IMR-90 (cell line): ENCODE data around the gene SH3RF3. TPM values are rescaled to one million over a fixed set of nuclear protein-coding genes. Genes with fewer than 3 reads are reported as not detected.

Experiments
- ATAC-seq: fragments of 200-7000 bp; cut with Tn5 transposase; 2 replicates; pipeline ENCODE4 v1.9.1; 2020; ENCODE audit warnings: low read depth, mild to moderate bottlenecking, moderate library complexity
- BruUV-seq: library from RNA; stranded (reverse); fragments of 400-500 nt; replicated peaks from 2 replicates; lab custom pipeline; 2021; lab: Mats Ljungman, UMichigan
- CTCF ChIA-PET: fragments of 300-600 bp; formaldehyde crosslinking; extraction: SDS; loops from one replicate; lab custom pipeline; 2021; ENCODE audit warnings: antibody characterized with exemption; lab: Yijun Ruan, JAX
- POLR2A ChIA-PET: fragments of 300-600 bp; sonication (Branson Sonifier 250); formaldehyde crosslinking; loops from one replicate; lab custom pipeline; 2022; ENCODE audit warnings: antibody characterized with exemption; ENCODE audit not compliant: unreplicated experiment; lab: Charles Lee
- DNase-seq: peaks from one replicate; pipeline ENCODE4 v3.0.0; 2013
- H2AFZ ChIP-seq: replicated peaks from 2 replicates; pipeline ENCODE3; 2013; ENCODE audit warnings: low read length, mild to moderate bottlenecking; ENCODE audit not compliant: poor library complexity
- H2AK5ac ChIP-seq: 2 replicates; pipeline ENCODE4 v1.6.1; 2013; ENCODE audit warnings: low read depth, low read length, inconsistent platforms
- H2AK9ac ChIP-seq: replicated peaks from 2 replicates; pipeline ENCODE3; 2013; ENCODE audit warnings: mild to moderate bottlenecking, low read depth, low read length, moderate library complexity; ENCODE audit not compliant: poor library complexity
- H2BK120ac ChIP-seq: 2 replicates; pipeline ENCODE4 v1.6.1; 2013; ENCODE audit warnings: low read depth, low read length, inconsistent platforms
- H2BK15ac ChIP-seq: 3 replicates; pipeline ENCODE4 v1.6.1; 2013; ENCODE audit warnings: low read depth, low read length, inconsistent platforms
- H2BK20ac ChIP-seq: 2 replicates; pipeline ENCODE4 v1.6.1; 2013; ENCODE audit warnings: low read depth, mild to moderate bottlenecking, inconsistent platforms, low read length, moderate library complexity
- H2BK5ac ChIP-seq: 2 replicates; pipeline ENCODE4 v1.6.1; 2013; ENCODE audit warnings: mild to moderate bottlenecking, low read depth, low read length, inconsistent platforms; ENCODE audit not compliant: poor library complexity, severe bottlenecking
- H3K14ac ChIP-seq: replicated peaks from 2 replicates; pipeline ENCODE4 v1.6.1; 2013; ENCODE audit warnings: low read depth, low read length, inconsistent platforms
- H3K18ac ChIP-seq: 2 replicates; pipeline ENCODE4 v1.6.1; 2013; ENCODE audit warnings: low read depth, low read length, control low read depth
- H3K23ac ChIP-seq: 2 replicates; pipeline ENCODE4 v1.6.1; 2013; ENCODE audit warnings: low read depth, low read length, inconsistent platforms
- H3K27ac ChIP-seq: 2 replicates; pipeline ENCODE4 v1.5.1; 2013; ENCODE audit warnings: mild to moderate bottlenecking, control low read depth, low read length; ENCODE audit not compliant: insufficient read depth
- H3K27me3 ChIP-seq: 2 replicates; pipeline ENCODE4 v1.6.1; 2013; ENCODE audit warnings: low read length; ENCODE audit not compliant: control insufficient read depth, insufficient read depth
- H3K36me3 ChIP-seq: 2 replicates; pipeline ENCODE4 v1.6.1; 2013; ENCODE audit warnings: low read length, mixed read lengths; ENCODE audit not compliant: control insufficient read depth, insufficient read depth
- H3K4ac ChIP-seq: 2 replicates; pipeline ENCODE4 v1.6.1; 2013; ENCODE audit warnings: low read depth, low read length, inconsistent platforms
- H3K4me1 ChIP-seq: 2 replicates; pipeline ENCODE4 v1.6.1; 2013; ENCODE audit warnings: low read length, mixed read lengths; ENCODE audit not compliant: control insufficient read depth, insufficient read depth
- H3K4me2 ChIP-seq: 2 replicates; pipeline ENCODE4 v1.6.1; 2013; ENCODE audit warnings: low read depth, mild to moderate bottlenecking, control low read depth, low read length, moderate library complexity
- H3K4me3 ChIP-seq: 2 replicates; pipeline ENCODE4 v1.5.1; 2013; ENCODE audit warnings: low read depth, mild to moderate bottlenecking, control low read depth, low read length, moderate library complexity; ENCODE audit not compliant: insufficient read depth
- H3K56ac ChIP-seq: 2 replicates; pipeline ENCODE4 v1.6.1; 2013; ENCODE audit warnings: low read length, inconsistent platforms; ENCODE audit not compliant: insufficient read depth; ENCODE audit errors: extremely low read depth
- H3K79me1 ChIP-seq, 2 experiments: 2 replicates each; pipeline ENCODE4 v1.6.1; 2013; ENCODE audit warnings: low read length in 2 of 2, inconsistent platforms in 1 of 2, low read depth in 1 of 2
- H3K9ac ChIP-seq: 2 replicates; pipeline ENCODE4 v1.6.1; 2013; ENCODE audit warnings: low read depth, low read length, control low read depth
- H3K9me1 ChIP-seq: 2 replicates; pipeline ENCODE4 v1.6.1; 2013; ENCODE audit warnings: low read length, inconsistent platforms; ENCODE audit not compliant: insufficient read depth
- H3K9me3 ChIP-seq: 2 replicates; pipeline ENCODE4 v1.6.1; 2013; ENCODE audit warnings: low read length; ENCODE audit not compliant: control insufficient read depth, insufficient read depth
- H4K20me1 ChIP-seq: 2 replicates; pipeline ENCODE4 v1.6.1; 2013; ENCODE audit warnings: low read length, inconsistent platforms; ENCODE audit not compliant: insufficient read depth
- H4K5ac ChIP-seq: 2 replicates; pipeline ENCODE4 v1.6.1; 2013; ENCODE audit warnings: mild to moderate bottlenecking, low read depth, low read length, control low read depth
- H4K8ac ChIP-seq, 2 experiments: 2 replicates each; pipeline ENCODE4 v1.6.1; 2013; ENCODE audit warnings: low read depth in 2 of 2, low read length in 2 of 2, control low read depth in 1 of 2, inconsistent platforms in 1 of 2
- H4K91ac ChIP-seq: 2 replicates; pipeline ENCODE4 v1.6.1; 2013; ENCODE audit warnings: low read depth, low read length, inconsistent platforms; ENCODE audit not compliant: insufficient read depth
- CEBPB ChIP-seq: IDR thresholded peaks from 2 replicates; pipeline ENCODE4 v1.6.1; 2012; ENCODE audit warnings: low read depth, low read length, improper control_type of control experiment
- CHD1 ChIP-seq: IDR thresholded peaks from 2 replicates; pipeline ENCODE4 v1.6.1; 2012; ENCODE audit warnings: low read depth, low read length, improper control_type of control experiment
- CTCF ChIP-seq: conservative IDR thresholded peaks from 2 replicates; pipeline ENCODE4 v1.5.1; 2012; ENCODE audit warnings: mild to moderate bottlenecking, low read depth, low read length, improper control_type of control experiment
- MAFK ChIP-seq: IDR thresholded peaks from 2 replicates; pipeline ENCODE4 v1.6.1; 2012; ENCODE audit warnings: low read depth, low read length, improper control_type of control experiment
- MXI1 ChIP-seq: IDR thresholded peaks from 2 replicates; pipeline ENCODE4 v1.6.1; 2012; ENCODE audit warnings: low read depth, mild to moderate bottlenecking, low read length, moderate library complexity, borderline replicate concordance
- SMC3 ChIP-seq: fragments of 150-350 bp; IDR thresholded peaks from 2 replicates; pipeline ENCODE4 v1.6.1; 2016; ENCODE audit warnings: low read depth, mild to moderate bottlenecking, antibody characterized with exemption, low read length, moderate library complexity
- USF2 ChIP-seq: fragments of 150-350 bp; IDR thresholded peaks from 2 replicates; pipeline ENCODE4 v1.6.1; 2017; ENCODE audit warnings: mild to moderate bottlenecking, antibody characterized with exemption, low read length, low read depth
- WGBS, 2 experiments: methylation state at CpG; one replicate each; pipeline versions ENCODE4 v1.1.5 to v1.1.7; 2013; ENCODE audit warnings: missing lambda C conversion rate in 2 of 2; ENCODE audit not compliant: insufficient read length in 1 of 2; ENCODE audit errors: extremely low coverage in 2 of 2; 5-methylcytosine and 5-hydroxymethylcytosine counted together
- dilution Hi-C: fragments of 300-500 bp; cut with HindIII; formaldehyde crosslinking; loops from one replicate; pipeline ENCODE4 v1.14.3; 2018; ENCODE audit warnings: low sequenced_read_pairs; ENCODE audit not compliant: unreplicated experiment
- in situ Hi-C: fragments of 300-500 bp; cut with MboI; formaldehyde crosslinking; loops from 3 replicates; pipeline ENCODE4 v1.14.3; 2019; ENCODE audit warnings: low sequenced_read_pairs, inconsistent platforms, mixed read lengths
- intact Hi-C: fragments of 100-400 bp; cut with micrococcal nuclease; formaldehyde crosslinking; loops from 2 replicates; pipeline ENCODE4 v1.10.0; 2022
- polyA plus RNA-seq, 3 experiments: library from polyadenylated mRNA; depleted of rRNA; stranded (reverse); fragments of >200 nt; gene quantifications; 2 replicates each; pipeline ENCODE4 v1.2.3, GENCODE V29; 2012; ENCODE audit warnings: low replicate concordance in 1 of 3
- total RNA-seq: library from RNA; depleted of rRNA; stranded (reverse); fragments of >200 nt; gene quantifications from 2 replicates; pipeline ENCODE4 v1.2.3, GENCODE V29; 2012
- TF ChIP-seq, protein P1 (sequence below): fragments of 150-350 bp; IDR thresholded peaks from 2 replicates; pipeline ENCODE4 v1.6.1; 2016; ENCODE audit warnings: low read depth, mild to moderate bottlenecking, low read length, moderate library complexity, borderline replicate concordance

Gene SH3RF3
- total and polyA plus RNA-seq, 2 of the 4 experiments (the other 2 are of a cell fraction) = 3.4 to 5.3 TPM

- ATAC-seq (peak; percentile 88), DNase-seq (peak; percentile 80)
- Histone ChIP-seq H2BK120ac (no peak overlapping the region), H3K9me3 (no peaks in the 10 kb centered on the region), H3K79me1 (peaks cover 4 to 36% of the 10 kb centered on the region in 2 experiments; a peak in 3 of 4 replicates), H4K8ac (no peak overlapping the region), H2AK5ac (peak overlapping the region; percentile 21; the same call in 1 of the 2 replicates), H2BK5ac (no peak overlapping the region), H3K9ac (no peak overlapping the region), H3K4me2 (no peak overlapping the region), H4K20me1 (peaks cover 9% of the 10 kb centered on the region), H3K4ac (0 out of 2 replicates have a peak overlapping the region, but pooled peaks have one; percentile 11), H3K4me3 (no peak overlapping the region), H3K27ac (no peak overlapping the region), H2AFZ (no peak overlapping the region), H3K18ac (no peak overlapping the region), H4K91ac (no peak overlapping the region), H3K36me3 (peaks cover 10% of the 10 kb centered on the region), H3K27me3 (no peaks in the 10 kb centered on the region), H3K23ac (peak overlapping the region; percentile 21; the same call in 1 of the 2 replicates), H3K9me1 (peaks cover 17% of the 10 kb centered on the region; the same call in 1 of the 2 replicates), H2AK9ac (no peak overlapping the region), H4K5ac (no peak overlapping the region), H2BK20ac (no peak overlapping the region), H3K56ac (no peak overlapping the region), H3K4me1 (peaks cover 9% of the 10 kb centered on the region), H2BK15ac (no peak overlapping the region), H3K14ac (0 out of 2 replicates have a peak overlapping the region, but pooled peaks have one; percentile 14)
- WGBS, 2 experiments = 68% methylated on average over 3 of the region's 6 CpGs; no CpG with 5 or more reads in 1 of the 2 experiments
- ChIA-PET POLR2A (interaction anchor here (0.5 kb wide), 1 partner anchor 344 kb away, joined by 3 read pairs; no protein-coding TSS in a partner anchor), CTCF (no interaction called here)
- in situ Hi-C loops = no loop called here
- BruUV-seq = no TSS peak
- intact Hi-C loops = no loop called here
- TF ChIP-seq CTCF (no peak), CHD1 (no peak), USF2 (no peak), CEBPB (no peak), MXI1 (no peak), SMC3 (no peak), MAFK (no peak)
- TF ChIP-seq, protein P1, sequence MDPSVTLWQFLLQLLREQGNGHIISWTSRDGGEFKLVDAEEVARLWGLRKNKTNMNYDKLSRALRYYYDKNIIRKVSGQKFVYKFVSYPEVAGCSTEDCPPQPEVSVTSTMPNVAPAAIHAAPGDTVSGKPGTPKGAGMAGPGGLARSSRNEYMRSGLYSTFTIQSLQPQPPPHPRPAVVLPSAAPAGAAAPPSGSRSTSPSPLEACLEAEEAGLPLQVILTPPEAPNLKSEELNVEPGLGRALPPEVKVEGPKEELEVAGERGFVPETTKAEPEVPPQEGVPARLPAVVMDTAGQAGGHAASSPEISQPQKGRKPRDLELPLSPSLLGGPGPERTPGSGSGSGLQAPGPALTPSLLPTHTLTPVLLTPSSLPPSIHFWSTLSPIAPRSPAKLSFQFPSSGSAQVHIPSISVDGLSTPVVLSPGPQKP = no peak
- dilution Hi-C loops = no loop called here
Measured at GRCh38 chr2:109475531-109476210, 346.7 kb downstream of the SH3RF3 start.
